GM19372 (cell line): Measurements from ENCODE around the gene BCL2L1.

Experiments used
- ATAC-seq: cut with Tn5 transposase; IDR thresholded peaks from one replicate; pipeline ENCODE4 v1.9.1; 2021; ENCODE audit warnings: mild to moderate bottlenecking, low read depth, moderate library complexity; ENCODE audit not compliant: unreplicated experiment

Gene BCL2L1

DNA sequence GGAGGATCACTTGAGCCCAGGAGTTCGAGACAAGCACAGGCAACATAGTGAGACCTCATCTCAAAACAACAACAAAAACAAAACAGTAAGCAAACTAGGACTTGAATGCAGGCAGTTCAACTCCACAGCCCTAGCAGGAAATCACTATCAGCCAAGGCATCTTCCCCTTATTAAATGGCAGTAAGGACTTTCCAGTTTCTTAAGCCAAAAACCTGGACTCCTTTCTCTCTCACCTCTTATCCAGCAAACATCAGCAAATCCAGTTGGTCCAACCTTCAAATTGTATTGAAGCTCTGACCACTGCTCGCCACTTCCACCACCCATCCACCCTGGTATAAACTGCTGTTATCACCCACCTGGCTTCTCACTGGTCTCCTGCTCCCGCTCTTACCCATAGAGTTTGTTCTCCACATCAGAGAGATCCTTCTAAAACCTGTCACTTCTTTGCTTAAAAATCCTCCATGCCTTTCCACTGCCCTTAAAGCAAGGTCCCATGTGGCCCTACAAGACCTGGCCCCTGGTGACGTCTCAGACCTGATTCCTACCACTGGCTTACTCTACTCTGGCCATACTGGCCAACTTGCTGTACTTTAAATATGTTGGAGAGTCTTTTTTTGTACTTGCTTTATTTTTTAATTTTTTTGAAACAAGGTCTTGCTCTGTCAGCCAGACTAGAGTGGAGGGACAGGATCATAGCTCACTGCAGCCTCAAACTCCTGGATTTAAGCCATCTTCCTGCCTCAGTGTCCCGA lies 27.6 kb downstream of the BCL2L1 start:
- no peak for ATAC-seq

DNA sequence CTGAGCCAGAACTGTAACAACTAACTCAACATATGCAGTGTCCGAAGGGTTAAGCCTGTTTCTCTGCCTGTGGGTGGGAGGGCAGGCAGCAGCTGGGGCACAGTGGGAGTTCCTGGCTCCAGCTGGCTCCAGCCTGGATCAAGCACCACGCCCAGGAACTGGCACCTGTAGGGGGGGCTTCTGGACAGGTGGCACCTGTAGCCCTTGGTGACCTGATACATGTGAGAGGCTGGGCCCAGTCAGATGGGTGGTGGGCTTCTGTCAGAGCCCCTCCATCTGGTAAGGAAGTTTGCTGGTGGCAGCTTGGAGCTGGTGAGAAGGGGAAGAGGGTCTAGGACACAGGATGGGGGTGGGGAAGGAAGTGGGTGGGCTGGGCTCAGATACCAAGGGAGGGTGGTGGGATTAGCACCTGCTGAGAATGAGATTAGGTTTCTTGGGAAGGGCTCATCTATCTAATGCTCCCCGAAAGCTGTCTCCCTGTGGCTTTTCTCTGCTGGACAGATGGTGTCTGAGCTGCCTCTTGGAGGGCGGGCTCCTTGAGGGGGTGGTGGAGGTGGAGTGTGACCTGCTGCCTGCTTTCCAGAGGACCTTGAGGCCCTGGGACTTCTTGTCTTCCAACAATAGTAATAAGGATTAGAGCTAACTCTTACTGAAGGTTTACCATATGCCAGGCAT lies 28.5 kb downstream of the BCL2L1 start:
- no peak for ATAC-seq

DNA sequence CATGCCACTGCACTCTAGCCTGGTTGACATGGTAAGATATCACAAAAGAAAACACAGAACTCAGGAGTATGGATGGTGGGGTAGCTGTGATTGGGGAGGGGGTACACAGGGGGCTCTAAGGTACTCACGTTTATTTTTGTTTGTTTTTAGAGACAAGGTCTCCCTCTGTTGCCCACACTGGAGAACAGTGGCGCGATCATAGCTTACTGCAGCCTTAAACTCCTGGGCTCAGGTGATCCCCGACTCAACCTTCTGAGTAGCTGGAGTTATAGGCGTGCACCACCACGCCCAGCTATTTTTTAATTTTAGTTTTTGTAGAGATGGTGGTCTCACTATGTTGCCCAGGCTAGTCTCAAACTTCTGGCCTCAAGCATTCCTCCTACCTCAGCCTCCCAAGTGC lies 29.3 kb downstream of the BCL2L1 start:
- no peak for ATAC-seq

DNA sequence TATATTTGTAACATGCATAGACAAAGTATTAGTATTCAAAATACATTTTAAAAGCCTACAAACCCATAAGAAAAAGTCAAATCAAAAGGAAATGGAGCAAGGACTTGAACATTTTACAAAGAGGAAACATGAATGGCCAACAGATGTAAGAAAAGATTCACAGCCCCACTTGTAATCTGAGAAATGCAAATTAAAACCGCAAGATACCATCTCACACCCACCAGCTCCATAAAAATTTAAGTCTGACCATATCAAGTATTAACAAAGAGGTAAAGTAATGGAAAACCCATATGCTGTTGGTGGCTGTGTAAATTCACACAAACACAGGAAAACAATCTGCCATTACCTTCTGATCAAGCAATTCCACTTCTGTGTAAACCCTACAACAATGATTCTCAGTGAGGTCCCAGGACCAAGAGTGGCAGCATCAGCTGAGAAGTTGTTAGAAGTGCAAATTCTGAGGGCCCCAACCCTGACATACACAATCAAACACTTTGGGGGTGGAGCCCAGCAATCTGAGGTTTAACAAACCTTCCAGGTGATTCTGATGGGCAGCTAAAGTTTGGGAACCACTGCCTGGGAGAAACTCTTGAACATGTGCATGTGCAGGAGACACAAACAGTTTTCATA lies 30.9 kb downstream of the BCL2L1 start:
- ATAC-seq, result no peak

DNA sequence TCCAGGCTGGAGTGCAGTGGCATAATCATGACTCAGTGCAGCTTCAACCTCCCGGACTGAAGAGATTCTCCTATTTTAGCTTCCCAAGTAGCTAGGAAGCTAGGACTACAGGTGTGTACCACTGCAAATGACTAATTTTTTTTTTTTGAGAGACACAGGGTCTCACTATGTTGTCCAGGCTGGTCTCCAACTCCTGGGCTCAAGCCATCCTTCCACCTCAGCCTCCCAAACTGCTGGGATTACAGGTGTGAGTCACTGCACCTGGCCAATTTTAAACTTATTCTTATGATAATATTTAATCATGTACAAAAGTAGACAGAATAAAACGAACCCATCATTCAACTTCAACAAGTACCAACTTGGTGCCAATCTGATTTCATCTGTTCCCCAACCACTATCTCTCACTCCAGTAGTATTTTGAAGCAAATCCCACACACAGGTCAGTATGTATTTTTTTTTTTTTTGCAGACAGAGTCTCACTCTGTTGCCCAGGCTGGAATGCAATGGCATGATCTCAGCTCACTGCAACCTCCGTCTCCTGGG lies 32.5 kb downstream of the BCL2L1 start:
- no peak for ATAC-seq

DNA sequence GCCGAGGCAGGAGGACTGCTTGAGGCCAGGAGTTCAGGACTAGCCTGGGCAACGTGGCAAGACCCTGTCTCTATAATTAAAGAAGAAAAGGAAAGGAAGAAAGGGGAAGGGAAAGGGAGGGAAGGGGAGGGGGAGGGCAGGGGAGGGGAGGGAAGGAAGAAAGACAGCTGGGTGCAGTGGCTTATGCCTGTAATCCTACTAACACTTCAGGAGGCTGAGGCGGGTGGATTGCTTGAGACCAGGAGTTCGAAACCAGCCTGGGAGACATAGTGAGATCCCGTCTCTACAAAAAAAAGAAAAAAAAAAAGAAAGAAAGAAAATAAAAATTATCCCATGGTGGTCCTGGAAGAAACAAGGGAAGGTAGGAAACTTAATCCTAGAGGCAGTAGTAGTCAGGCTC lies 33.5 kb downstream of the BCL2L1 start:
- ATAC-seq, result no peak

DNA sequence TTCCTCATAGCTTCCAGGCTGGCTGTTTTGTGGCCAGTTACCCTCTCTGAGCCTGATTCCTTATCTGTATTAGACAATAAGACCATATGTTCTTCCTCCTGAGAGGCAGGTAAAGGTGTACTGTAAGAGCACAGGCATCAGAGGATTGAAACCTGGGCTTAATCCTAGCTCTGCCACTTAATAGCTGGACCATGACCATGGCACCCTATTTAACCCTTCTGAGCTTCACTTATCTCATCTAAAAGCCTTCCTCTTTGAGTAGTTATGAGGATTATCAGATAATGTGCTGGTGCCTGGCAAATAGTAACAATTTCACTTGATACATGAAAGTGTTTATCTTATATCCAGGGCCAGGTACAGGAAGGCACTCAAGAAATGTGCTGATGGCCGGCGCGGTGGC lies 34.9 kb downstream of the BCL2L1 start:
- no peak for ATAC-seq

DNA sequence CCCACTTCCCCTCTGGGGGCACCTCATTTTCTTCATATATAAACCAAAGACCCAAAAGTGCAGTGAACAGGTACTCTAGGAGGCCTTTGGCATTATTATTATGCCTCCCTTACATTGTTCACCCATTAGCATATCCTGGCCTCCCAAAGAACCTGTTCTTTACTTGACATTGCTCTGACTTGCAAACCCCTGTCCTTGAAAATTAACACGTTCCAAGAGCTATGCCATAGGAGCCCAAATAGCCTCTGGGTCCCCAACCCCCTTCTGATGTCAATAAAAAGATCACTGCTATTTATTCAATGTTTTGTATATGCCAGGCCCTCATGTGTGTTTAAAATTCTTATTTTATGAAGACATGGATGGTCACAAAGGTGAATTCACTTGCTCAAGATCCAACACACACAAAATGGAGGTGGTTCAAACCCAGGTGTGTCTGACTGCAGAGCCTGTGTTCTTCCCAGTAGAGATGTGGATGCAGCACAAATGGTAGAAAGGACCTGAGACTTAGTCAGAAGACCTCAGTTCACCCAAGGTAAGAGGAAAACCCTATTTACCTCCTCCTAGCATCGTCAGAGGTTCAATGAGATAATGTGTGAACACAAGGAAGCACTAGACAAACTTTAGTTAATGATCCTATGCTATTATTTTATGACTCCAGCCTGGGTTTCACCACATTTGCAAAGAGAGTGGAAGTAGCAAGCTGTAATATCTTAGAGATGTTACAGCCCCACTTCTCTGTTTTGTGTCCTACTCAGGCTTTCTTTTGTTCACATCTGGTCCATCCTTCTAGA lies 36.6 kb downstream of the BCL2L1 start:
- no peak for ATAC-seq

DNA sequence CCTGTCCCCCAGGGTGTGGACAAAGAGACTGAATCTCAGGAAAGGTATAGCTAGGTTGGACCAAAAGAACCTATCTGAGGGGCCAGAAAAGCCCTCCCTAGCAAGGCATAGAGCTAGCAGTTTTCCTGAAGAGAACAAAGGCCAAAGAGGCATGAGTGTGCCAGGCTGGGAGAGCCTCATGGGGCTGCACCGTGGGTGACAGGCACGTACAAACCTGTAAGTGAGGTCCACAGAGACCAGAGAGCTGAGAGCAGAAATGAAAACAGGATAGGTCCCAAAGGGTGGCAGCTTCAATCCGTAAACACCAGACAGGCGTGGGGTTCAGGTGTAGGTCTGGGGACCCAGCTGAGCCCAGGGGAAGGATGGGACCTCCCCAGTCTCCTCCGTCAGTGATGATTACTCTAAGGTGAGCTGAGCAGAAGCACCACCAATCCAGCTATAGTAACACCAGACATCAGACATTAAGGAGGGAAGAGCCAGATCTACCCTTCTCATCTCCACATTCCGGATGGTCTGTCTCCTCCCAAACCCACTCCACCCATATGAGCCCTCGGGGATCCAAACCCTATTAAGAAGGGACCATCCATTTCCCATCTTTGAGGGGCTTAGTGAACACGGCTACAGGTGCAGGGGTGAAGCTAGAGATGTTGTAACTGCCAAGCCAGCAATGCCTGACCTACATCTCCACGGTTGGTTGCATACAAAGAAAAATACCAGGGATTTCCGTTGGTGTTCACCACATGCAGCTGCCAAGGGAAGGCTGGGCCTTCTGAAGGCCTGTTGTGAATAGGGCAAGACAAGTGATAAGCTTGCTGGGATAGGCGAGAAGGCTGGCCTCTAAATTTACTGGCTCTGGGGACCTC lies 38.3 kb downstream of the BCL2L1 start:
- no peak for ATAC-seq

DNA sequence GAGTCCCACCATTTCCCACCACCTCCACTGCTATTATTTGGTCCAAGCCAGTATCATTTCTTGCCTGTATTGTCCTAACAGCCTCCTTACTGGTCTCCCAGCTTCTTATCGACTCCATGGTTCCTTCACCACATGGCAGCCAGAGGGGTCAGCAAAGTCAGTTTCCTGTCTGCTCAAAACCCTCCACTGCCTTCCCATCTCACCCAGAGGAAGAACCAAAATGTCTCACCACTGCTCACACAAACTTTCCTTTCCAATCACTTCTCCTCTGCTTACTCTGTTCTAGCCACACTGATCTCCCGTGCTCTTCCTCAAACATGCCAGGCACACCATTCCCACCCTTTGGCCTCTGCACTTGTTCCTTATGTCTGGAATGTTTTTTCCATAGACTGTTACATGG lies 39.7 kb downstream of the BCL2L1 start:
- ATAC-seq, result no peak

DNA sequence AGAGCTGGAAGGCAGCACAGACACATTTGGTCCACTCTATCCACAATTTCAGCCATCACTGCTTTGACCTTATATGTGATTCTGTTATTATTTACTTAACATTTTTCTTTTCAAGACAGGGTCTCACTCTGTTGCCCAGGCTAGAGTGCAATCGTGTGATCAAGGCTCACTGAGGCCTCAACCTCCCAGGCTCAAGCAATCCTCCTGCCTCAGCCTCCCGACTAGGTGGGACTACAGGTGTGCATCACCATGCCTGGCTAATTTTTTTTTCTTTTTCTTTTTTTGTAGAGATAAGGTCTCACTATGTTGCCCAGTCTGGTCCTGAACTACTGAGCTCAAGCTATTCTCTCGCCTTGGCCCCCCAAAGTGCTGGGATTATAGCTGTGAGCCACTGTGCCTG lies 40.3 kb downstream of the BCL2L1 start:
- ATAC-seq, result no peak

DNA sequence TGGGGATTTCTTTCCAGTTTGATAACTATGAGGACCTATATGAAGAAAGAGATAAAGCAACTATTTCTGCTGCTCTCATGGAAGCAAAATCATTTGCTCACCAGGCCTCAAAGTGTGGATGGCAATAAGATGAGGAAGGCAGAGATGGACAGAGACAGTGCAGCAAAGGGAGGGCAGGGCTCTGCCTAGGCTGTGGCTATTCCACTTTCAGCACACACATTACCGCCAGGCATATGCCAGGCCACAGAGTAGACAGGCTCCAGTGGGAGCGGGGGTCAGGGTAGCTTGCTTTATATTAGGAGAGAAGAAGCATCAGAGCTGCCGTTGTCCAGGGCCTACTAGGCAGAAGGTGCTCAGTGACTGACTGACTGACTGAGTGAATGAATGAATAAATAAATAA lies 40.9 kb downstream of the BCL2L1 start:
- no peak for ATAC-seq

DNA sequence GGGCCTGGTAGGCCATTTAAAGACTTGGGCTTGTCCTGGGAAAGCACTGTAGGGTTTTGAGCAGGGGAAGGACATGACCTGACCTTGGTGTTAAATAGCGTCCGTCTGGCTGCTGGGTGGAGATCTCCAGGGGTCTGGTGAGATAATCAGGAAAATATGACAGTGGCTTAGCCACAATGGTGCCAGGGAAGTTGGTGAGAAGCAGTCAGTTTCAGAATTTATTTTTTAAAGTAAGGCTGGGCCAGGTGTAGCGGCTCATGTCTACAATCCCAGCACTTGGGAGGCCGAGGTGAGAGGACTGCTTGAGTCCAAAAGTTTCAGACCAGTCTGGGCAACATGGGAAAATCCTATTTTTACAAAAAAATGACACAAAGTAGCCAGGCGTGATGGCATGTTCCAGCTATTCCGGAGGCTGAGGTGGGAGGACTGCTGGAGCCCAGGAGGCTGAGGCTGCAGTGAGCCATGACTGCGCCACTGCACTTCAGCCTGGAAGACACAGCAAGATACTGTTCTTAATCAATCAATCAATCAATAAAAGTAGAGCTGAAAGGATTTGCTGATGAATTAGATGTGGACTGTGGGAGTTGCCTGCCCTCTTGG lies 41.4 kb downstream of the BCL2L1 start:
- no peak for ATAC-seq

DNA sequence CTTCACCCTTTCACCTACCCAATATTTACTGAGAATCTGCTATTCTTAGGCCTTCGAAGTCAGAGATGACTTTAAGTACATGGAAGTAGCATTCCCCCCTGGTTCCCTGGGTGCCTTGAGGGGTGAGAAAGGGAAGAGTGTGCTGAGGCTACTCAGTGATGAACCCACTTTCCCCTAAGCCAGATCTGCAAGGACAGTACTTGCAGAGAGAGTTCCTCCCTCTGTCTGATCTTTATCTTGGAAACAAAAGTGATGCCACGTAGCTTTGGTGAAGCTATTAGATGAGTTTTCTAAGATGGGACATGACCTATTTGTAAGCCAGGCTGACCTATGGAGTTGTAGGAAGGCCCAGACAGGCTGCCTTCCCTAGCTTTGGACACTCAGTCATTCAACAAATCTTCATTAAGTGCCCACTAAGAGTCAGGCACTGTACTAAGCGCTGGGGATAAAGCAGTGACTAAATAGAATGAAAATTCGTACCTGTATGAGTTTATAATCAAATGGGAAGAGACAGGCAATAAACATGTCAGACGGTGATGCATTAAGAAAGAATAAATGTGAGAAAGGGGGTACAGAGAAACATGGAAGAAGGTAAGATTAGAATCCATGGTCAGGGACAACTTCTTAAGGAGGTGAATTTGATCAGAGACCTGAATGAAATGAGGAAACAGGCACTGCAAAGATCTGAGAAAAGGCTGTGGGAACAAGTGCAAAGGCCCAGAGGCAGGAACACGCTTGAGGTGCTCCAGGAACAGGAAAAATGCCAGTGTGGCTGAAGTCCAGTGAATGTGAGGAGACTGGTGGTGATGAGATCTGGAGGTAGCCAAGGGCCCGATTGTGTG lies 42.2 kb downstream of the BCL2L1 start:
- no peak for ATAC-seq

DNA sequence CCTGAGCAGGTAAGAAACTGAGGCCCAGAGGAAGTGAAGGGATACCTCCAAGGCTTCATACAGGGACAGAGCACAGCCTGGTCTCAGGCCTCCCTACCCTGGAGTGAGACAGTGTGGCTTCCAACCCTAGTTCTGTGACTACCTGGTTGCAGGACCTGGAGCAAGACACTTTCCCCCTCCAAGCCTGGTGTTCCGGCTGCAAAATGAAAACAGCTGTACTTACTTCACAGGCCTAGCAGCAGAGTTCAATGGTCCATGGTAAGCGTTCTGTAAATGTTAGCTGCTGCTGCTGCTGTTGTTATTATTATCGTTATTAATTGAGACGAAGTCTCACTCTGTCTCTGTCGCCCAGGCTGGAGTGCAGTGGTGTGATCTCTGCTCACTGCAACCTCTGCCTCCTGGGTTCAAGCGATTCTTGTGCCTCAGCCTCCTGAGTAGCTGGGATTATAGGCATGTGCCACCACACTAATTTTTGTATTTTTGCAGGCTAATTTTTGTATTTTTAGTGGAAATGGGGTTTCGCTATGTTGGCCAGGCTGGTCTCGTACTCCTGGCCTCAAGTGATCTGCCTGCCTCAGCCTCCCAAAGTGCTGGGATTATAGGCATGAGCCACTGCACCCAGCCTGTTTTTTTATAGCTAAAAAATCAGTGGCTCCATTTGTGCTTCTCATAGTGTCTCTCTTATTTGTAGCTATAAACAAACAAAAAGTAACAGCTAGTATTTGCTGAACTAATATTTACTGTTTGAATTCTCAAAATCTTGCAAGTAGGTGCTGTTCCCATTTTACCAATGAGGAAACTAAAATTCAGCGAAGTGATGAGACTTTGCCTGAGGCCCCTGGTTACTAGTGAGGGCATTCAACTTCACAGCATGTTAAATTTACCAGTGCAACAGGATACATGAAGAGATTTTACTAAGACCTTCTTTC lies 43.0 kb downstream of the BCL2L1 start:
- no peak for ATAC-seq

DNA sequence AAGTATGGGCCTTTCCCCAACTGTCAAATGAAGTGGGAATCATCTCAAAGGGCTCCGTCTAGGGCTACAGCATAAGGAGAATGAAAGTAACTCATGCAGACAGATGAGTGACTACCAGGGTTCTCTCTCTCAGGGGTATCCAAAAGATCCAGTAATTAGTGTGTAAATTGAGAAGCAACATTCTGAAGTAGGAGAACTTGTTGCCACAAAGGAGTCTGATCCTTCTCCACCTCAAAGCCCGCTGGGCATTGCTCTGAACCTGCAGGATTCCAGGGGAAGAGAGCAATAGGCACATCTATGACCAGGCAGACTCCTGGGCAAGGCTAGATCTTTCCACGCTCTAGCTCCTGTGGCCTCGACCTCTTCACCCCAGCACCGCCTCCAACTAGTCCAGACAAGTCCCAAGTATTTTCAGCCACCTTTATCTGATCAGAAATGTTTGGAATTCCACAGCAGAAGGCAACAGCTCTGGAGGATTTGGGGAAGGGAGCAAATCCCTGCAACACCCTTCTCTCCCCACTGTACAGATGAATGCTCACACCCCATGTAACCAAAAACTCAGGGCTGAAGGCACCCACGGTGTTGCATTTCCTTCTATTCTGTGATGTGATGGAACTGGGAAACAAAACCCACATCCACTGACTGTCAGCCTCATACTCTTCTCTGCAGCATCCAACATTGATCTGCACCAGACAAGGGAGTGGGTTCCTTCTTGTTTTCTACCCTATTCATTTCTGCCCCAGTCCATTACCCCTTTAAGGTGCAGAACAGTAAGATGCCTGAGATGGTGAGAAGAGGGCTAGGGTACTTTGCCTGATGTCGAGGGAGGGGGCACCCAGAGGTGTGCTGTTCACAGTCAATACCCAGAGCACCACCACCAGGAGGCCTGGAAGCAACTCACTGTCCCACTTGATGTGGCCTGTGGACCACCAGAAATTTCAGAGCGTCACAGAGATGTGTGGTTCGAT lies 44.0 kb downstream of the BCL2L1 start:
- ATAC-seq, result no peak
